HG02981 (cell line): Measurements from ENCODE around the gene NECTIN4.
"Not testable (repeated sequence)": the region's sequence is repeated elsewhere in the genome, so short reads cannot be mapped to it uniquely, and the experiment has no call there.

Experiments used
- ATAC-seq: cut with Tn5 transposase; IDR thresholded peaks from one replicate; pipeline ENCODE4 v1.9.1; 2021; ENCODE audit warnings: mild to moderate bottlenecking, moderate library complexity; ENCODE audit not compliant: unreplicated experiment

Gene NECTIN4

DNA sequence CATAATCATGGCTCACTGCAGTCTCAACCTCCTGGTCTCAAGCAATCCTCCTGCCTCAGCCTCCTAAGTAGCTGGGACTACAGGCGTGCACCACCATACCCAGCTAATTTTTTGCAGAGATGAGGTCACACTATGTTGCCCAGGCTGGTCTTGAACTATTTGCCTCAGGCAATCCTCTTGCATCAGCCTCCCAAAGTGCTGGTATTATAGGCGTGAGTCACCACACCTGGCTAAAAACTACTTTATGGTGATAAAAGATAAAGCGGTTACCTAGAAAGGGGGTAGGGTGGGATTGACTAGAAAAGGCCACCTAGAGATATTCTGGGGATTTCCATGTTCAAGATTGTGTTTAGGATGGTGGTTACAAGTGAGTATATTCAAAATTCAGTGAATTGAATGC, 55.6 kb downstream of the NECTIN4 start:
- ATAC-seq = no peak

DNA sequence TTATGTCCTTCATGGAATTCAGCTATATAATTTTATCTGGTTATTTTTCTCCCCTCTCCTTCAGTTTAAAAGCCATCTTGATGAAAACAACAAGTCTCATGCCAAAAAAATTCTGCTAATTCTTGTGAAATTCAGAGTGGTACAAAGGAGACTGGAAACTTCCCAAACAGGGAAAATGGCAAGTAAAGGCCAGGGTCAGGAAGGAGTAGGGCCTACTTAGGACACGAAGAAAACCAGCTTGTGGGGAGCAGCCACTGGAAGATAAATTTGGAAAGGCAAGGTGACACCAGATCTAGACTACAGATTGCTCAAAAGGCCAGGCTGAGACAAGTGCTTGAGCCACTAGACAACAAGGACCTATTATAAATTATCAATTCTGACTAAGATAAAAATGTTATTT, 56.9 kb downstream of the NECTIN4 start:
- no peak for ATAC-seq

DNA sequence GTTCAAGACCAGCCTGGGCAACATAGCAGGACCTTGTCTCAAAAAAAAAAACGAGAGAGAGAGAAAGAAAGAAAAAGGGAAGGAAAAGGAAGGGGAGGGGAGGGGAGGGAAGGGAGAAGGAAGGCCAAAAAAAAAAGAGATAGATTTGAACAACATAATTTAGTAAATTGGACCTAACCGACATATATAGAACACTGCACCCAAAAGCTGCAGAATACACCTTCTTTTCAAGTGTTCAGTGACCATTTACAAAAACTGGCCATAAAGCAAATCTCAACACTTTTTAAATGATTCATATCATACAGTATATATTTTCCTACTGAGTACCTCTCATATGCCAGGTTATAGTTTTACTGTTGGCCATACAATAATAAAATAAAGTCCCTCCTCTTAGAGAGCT, 57.5 kb downstream of the NECTIN4 start:
- ATAC-seq = no peak

DNA sequence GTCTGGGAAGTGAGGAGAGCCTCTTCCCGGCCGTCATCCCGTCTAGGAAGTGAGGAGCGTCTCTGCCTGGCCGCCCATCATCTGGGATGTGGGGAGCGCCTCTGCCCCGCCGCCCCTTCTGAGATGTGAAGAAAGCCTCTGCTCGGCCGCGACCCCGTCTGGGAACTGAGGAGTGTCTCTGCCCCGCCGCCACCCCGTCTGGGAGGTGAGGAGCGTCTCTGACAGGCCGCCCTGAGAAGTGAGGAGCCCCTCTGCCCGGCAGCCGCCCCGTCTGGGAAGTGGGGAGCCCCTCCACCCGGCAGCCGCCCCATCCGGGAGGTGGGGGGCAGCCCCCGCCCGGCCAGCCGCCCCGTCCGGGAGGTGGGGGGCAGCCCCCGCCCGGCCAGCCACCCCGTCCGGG, 59.9 kb downstream of the NECTIN4 start:
- ATAC-seq = not testable (repeated sequence)

DNA sequence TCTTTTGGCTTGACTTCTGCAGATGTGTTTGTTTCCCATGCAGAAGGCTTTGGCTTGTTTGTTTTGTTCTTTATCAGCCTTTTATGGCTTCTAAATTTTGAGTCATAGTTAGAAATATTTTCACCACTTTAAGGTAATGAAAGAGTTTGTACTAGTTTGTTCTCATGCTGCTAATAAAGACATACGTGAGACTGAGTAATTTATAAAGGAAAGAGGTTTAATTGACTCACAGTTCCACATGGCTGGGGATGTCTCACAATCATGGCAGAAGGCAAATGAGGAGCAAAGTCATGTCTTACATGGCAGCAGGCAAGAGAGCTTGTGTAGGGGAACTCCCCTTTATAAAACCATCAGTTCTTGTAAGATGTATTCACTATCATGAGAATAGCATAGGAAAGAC, 62.4 kb downstream of the NECTIN4 start:
- ATAC-seq = not testable (repeated sequence)

DNA sequence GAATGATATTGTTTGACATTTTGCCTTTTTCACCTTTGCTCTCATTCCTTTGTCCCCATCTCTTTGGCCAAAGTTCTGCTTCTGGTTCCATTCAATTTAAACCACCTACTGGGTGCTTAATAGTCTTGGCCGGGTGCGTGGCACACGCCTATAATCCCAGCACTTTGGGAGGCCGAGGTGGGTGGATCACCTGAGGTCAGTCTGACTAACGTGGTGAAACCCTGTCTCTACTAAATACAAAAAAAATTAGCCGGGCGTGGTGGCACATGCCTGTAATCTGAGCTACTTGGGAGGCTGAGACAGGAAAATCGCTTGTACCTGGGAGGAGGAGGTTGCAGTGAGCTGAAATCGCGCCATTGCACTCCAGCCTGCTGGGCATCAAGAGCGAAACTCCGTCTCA, 66.9 kb downstream of the NECTIN4 start:
- ATAC-seq = not testable (repeated sequence)

DNA sequence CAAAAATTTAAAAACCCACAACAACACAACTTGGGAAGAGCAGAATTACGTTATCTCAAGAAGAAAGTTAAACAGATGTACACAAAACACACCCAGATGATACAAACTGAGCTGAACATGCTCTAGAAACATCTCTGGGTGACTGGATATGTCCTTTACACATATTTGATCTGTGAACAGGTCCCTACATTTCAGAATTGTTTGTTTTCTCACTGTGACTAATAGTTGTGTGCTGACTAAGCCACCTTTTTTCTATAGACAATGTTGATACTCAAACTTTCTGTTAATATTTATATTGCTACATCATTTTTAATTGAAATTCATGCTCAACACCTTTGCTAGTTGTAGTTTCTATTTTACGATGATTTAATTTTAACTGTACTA, 67.4 kb downstream of the NECTIN4 start:
- ATAC-seq = no peak

DNA sequence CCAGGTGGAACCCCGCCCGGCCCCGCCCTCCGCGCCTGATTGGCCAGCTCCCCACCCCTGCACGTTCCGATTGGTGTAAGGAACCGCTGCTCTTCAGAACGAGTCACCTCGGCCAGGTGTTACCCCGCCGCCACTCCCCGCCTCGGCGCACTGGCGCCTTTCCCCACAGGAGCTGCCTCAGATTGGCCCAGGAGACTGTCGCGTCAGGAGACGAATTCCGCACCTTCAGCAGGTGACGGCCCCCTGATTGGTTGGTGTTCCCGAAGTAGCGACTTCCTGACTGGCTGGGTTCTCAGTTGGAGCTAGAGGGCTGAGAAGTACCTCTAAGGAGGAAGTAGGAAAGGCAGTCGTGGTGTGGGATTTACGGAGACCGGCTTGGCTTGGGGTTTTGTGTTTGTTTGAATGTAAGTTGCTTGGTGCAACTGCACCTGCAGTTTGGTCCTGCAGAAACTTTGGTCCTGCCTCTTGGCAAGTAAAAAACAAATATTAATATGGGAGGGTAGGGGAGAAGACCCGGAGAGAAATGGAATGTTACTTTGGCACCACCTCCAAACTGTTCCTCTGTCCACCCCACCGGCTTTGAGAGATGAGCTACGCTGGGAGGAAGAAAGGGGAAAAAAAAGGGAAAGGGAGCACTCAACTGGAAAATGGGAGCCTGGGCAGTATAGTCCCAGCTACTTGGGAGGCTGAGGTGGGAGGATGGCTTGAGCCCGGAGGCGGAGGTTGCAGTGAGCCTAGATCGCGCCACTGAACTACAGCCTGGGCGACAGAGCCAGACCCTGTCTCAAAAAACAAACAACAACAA, 68.0 kb downstream of the NECTIN4 start:
- peak; percentile 74 for ATAC-seq
